Uterus (tissue), 4 donors: ENCODE measurements around the gene ZNF579. TPM values are rescaled to one million over a fixed set of nuclear protein-coding genes. Genes with fewer than 3 reads are reported as not detected.

ENCODE experiments used
- DNase-seq, 2 donors: peaks; one replicate each; pipeline ENCODE4 v3.0.0-alpha.2; 2019 to 2020
- H3K27ac ChIP-seq, 2 donors: fragments of 200-600 bp; sonication (generic); 1 replicate in 1 of 2; 2 replicates in 1 of 2; pipeline ENCODE4 v1.5.1; 2016 to 2018
- H3K27me3 ChIP-seq, 2 donors: fragments of 200-600 bp; sonication (generic); one replicate each; pipeline ENCODE4 v1.5.1; 2018 to 2019; ENCODE audit warnings: control low read depth in 1 of 2
- H3K36me3 ChIP-seq, 2 donors: fragments of 200-600 bp; sonication (generic); one replicate each; pipeline ENCODE4 v1.5.1; 2019; ENCODE audit warnings: control low read depth in 1 of 2
- H3K4me1 ChIP-seq, 2 donors: fragments of 200-600 bp; sonication (generic); one replicate each; pipeline ENCODE4 v1.5.1; 2018 to 2019; ENCODE audit warnings: control low read depth in 1 of 2
- H3K4me3 ChIP-seq, 2 donors: fragments of 200-600 bp; sonication (generic); 1 replicate in 1 of 2; 2 replicates in 1 of 2; pipeline ENCODE4 v1.5.1; 2018 to 2019; ENCODE audit warnings: mild to moderate bottlenecking in 1 of 2
- H3K9me3 ChIP-seq, 2 donors: fragments of 200-600 bp; sonication (generic); one replicate each; pipeline ENCODE4 v1.5.1; 2019; ENCODE audit warnings: control low read depth in 1 of 2
- POLR2A ChIP-seq, 2 donors: fragments of 450-650 bp; IDR thresholded peaks; one replicate each; pipeline ENCODE4 v1.6.1; 2016; ENCODE audit warnings: antibody characterized with exemption in 2 of 2, mild to moderate bottlenecking in 1 of 2, moderate library complexity in 1 of 2
- intact Hi-C: fragments of 100-400 bp; cut with DNase I; formaldehyde crosslinking; loops from one replicate; pipeline ENCODE4 v1.15.1; 2023; ENCODE audit warnings: low total_unique reads
- total RNA-seq, 4 donors: library from RNA; depleted of rRNA in 3 of 4; stranded (reverse); fragments of >200 nt in 3 of 4; gene quantifications; one replicate each; pipeline versions ENCODE4 v1.1.0 to v1.2.4, GENCODE V29; 2014 to 2023
- TF ChIP-seq, protein P1 (sequence below), 4 experiments: fragments of 200-600 bp in 2 of 4; fragments of 450-650 bp in 2 of 4; sonication (generic) in 2 of 4; IDR thresholded peaks; one replicate each; pipeline ENCODE4 v1.5.1; 2016 to 2019; ENCODE audit warnings: antibody characterized with exemption in 4 of 4, mild to moderate bottlenecking in 2 of 4, moderate library complexity in 1 of 4
- donor health status: DM: yes; HTN: yes; CAD: no.

Gene ZNF579
- total RNA-seq, 4 donors from 2014 or later: 4.4 to 21.9 TPM; not detected in 2

DNA sequence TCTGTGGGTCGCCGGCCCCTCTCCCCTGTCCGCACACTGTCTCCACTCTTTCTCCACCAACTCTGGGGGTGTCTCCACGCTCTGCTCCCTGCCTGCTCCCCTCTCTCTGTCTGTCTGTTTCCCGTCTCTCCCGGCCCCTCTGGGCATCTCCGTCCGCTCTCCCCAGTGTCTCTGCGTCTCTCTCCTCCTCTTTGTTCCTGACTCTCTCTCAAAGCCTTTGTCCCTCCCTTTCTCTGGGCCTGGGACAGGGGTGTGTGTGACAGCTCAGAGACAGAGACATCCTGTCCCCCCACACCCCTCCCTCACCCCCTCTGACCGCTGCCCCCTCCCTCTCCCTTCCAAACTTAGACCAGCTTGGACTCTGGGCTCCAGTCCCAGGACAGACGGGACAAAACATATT, 34.6 kb downstream of the ZNF579 start:
- Histone ChIP-seq H3K4me3 (no peak overlapping the region), H3K4me1 (no peaks in the 10 kb centered on the region), H3K36me3 (no peaks in the 10 kb centered on the region), H3K27me3 (no peaks in the 10 kb centered on the region), H3K9me3 (no peaks in the 10 kb centered on the region), H3K27ac (peak overlapping the region in 1 of 2 donors; percentile 78)
- TF ChIP-seq POLR2A (IDR thresholded peaks at IDR 0.05): no peak
- TF ChIP-seq, protein P1, sequence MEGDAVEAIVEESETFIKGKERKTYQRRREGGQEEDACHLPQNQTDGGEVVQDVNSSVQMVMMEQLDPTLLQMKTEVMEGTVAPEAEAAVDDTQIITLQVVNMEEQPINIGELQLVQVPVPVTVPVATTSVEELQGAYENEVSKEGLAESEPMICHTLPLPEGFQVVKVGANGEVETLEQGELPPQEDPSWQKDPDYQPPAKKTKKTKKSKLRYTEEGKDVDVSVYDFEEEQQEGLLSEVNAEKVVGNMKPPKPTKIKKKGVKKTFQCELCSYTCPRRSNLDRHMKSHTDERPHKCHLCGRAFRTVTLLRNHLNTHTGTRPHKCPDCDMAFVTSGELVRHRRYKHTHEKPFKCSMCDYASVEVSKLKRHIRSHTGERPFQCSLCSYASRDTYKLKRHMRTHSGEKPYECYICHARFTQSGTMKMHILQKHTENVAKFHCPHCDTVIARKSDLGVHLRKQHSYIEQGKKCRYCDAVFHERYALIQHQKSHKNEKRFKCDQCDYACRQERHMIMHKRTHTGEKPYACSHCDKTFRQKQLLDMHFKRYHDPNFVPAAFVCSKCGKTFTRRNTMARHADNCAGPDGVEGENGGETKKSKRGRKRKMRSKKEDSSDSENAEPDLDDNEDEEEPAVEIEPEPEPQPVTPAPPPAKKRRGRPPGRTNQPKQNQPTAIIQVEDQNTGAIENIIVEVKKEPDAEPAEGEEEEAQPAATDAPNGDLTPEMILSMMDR (IDR thresholded peaks at IDR 0.05): no peak
- intact Hi-C loops: no loop called here
- no peak for DNase-seq

DNA sequence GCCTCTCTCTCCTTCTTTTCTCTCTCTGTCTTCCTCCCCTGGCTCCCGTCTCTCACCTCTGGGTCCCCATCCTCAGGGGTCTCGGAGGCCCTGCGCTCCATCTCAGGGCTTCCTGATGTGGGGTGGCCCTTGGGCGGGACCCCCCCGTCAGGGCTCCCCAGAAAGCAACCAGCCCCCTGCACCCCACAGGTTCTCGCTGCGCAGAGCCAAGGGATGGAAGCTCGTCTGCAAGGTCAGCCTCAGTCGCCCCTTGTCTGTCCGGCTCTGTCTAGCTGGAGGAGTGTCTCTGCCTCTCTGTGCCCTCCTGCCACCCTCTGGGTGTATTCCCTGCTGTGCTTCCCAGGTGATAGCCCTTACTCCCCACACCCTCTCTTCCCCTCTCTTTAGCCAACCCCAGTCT, 35.2 kb downstream of the ZNF579 start, which contains the start of gene SBK3:
TSS of gene SBK3 (minus strand) at position 101 of the 400 bp plus-strand sequence. CDS start at position 101, 0 bp downstream.
- Histone ChIP-seq H3K27me3 (no peaks in the 10 kb centered on the region), H3K9me3 (no peaks in the 10 kb centered on the region), H3K4me3 (no peak within 1 kb of the TSS), H3K4me1 (no peaks in the 10 kb centered on the region), H3K36me3 (no peaks in the 10 kb centered on the region), H3K27ac (peak within 1 kb of the TSS; percentile 64 to 78)
- TF ChIP-seq, protein P1 (IDR thresholded peaks at IDR 0.05): no peak
- TF ChIP-seq POLR2A (IDR thresholded peaks at IDR 0.05): no peak
- DNase-seq: no peak
- intact Hi-C loops: no loop called here

DNA sequence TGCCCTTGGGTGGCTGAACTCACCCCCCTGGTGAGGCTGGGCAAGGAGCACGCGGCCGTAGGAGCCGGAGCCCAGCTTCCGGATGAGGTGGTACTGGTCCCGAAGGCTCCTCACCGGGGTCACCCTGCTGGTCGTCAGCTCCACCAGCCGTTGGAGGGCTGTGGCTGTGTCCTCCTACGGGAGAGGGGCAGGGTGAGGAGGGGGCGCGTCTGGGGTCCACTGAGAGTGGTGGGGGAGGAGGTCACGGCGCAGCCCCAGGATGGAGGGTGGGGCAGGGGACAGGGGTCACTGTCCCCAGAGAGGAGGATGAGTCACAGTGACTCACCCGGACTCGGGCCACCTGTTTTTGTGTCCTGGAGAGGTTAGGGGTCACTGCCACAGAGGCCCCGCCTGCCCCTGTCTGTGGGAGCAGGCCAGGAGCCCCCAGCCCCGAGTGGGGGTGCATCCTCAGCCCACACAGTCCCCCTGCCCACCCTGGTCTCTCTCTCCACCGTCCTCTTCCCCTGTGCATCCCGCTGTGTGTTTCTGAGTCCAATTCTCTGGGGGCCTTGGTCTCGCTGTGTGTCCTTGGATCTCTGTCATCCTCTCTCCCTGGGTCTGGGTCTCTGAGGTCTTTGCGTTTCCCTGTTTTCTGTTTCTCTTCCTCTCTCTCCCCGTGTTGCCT, 35.7 kb downstream of the ZNF579 start:
- no peak overlapping the region for H3K4me3 ChIP-seq
- DNase-seq: no peak
- H3K27ac ChIP-seq: no peak overlapping the region
- intact Hi-C loops: no loop called here
- no peaks in the 10 kb centered on the region for H3K9me3 ChIP-seq
- no peaks in the 10 kb centered on the region for H3K27me3 ChIP-seq
- no peaks in the 10 kb centered on the region for H3K36me3 ChIP-seq
- H3K4me1 ChIP-seq: no peaks in the 10 kb centered on the region
- TF ChIP-seq, protein P1 (IDR thresholded peaks at IDR 0.05): no peak
- TF ChIP-seq POLR2A (IDR thresholded peaks at IDR 0.05): no peak

DNA sequence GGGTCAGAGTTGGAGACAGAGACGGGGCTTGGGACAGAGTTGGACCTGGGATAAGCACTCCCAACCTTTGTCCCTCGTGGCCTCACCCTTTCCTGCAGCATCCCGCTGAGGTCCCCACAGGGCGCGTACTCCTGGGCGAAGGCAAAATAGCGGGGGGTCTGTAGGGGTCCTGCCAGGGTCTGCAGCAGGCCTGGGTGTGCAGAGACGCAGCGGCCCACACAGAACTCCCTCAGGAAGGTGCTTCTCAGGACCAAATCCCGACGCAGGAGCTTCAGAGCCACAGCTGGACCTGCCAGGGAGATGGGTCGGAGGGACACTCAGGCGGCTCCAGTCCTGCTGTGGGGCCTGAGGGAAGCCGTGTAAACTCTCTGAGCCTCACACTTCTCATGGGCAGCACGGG, 36.6 kb downstream of the ZNF579 start:
- Histone ChIP-seq H3K4me1 (no peaks in the 10 kb centered on the region), H3K4me3 (no peak overlapping the region), H3K9me3 (no peaks in the 10 kb centered on the region), H3K36me3 (no peaks in the 10 kb centered on the region), H3K27me3 (no peaks in the 10 kb centered on the region), H3K27ac (no peak overlapping the region)
- DNase-seq: no peak
- no peak for TF ChIP-seq POLR2A (IDR thresholded peaks at IDR 0.05)
- TF ChIP-seq, protein P1 (IDR thresholded peaks at IDR 0.05): no peak
- intact Hi-C loops: no loop called here

DNA sequence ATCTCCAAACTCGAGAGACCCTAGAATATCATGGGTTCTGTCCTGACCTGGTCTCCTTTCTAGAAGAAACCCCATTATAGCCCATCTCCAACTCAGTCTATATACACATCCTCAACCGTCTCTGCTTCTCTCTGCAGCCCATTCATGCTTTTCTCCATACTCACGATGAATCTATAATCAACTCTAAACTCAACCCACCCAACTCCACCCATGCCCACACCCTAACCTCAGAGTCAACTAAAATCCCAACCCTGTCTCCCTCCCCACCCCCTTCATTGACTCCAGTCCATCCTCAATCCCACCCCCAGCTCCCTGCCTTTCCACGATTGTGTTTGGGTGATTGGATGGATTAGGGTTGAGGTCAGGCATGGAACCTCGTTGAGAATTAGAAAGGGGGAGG, 37.1 kb downstream of the ZNF579 start:
- TF ChIP-seq, protein P1 (IDR thresholded peaks at IDR 0.05): no peak
- TF ChIP-seq POLR2A (IDR thresholded peaks at IDR 0.05): no peak
- H3K4me3 ChIP-seq: no peak overlapping the region
- intact Hi-C loops: no loop called here
- H3K4me1 ChIP-seq: no peaks in the 10 kb centered on the region
- no peaks in the 10 kb centered on the region for H3K9me3 ChIP-seq
- H3K36me3 ChIP-seq: no peaks in the 10 kb centered on the region
- no peaks in the 10 kb centered on the region for H3K27me3 ChIP-seq
- no peak overlapping the region for H3K27ac ChIP-seq
- no peak for DNase-seq
